ENCODE data around the gene PDGFRA.
"Not testable (repeated sequence)": the region's sequence is repeated elsewhere in the genome, so short reads cannot be mapped to it uniquely, and the experiment has no call there.

The PDGFRA gene

GRCh38 chr4:54228056-54228527 lies 1.0 kb upstream of the PDGFRA start:
- DNase-seq: no peak

- DNase-seq: no peak
Observed at GRCh38 chr4:54228546-54228945, 547 bp upstream of the PDGFRA start.

- DNase-seq: no peak
Observed at GRCh38 chr4:54229631-54230483, 764 bp downstream of the PDGFRA start.

- no peak for DNase-seq
Observed at GRCh38 chr4:54230484-54231418, 1.7 kb downstream of the PDGFRA start.

GRCh38 chr4:54231419-54231767 lies 2.3 kb downstream of the PDGFRA start:
- no peak for DNase-seq

GRCh38 chr4:54231768-54232688 lies 2.9 kb downstream of the PDGFRA start:
- no peak for DNase-seq

GRCh38 chr4:54233277-54233696 lies 4.2 kb downstream of the PDGFRA start:
- DNase-seq: peak; percentile 76

GRCh38 chr4:54233697-54234496 lies 4.8 kb downstream of the PDGFRA start:
- peak; percentile 72 for DNase-seq

- no peak for DNase-seq
Observed at GRCh38 chr4:54234497-54235205, 5.6 kb downstream of the PDGFRA start.

GRCh38 chr4:54236316-54236715 lies 7.2 kb downstream of the PDGFRA start:
- DNase-seq: not testable (repeated sequence)

- DNase-seq: no peak
Observed at GRCh38 chr4:54237770-54238169, 8.7 kb downstream of the PDGFRA start.

GRCh38 chr4:54238389-54238788 lies 9.3 kb downstream of the PDGFRA start:
- DNase-seq: no peak

- not testable (repeated sequence) for DNase-seq
Observed at GRCh38 chr4:54241268-54241823, 12.3 kb downstream of the PDGFRA start.

- DNase-seq: not testable (repeated sequence)
Observed at GRCh38 chr4:54243541-54243940, 14.4 kb downstream of the PDGFRA start.

GRCh38 chr4:54252312-54252711 lies 23.2 kb downstream of the PDGFRA start:
- DNase-seq: not testable (repeated sequence)

- no peak for DNase-seq
Observed at GRCh38 chr4:54254116-54254914, 25.2 kb downstream of the PDGFRA start.

GRCh38 chr4:54254915-54255246 lies 25.8 kb downstream of the PDGFRA start:
- no peak for DNase-seq

- no peak for DNase-seq
Observed at GRCh38 chr4:54255881-54256280, 26.8 kb downstream of the PDGFRA start.

Measured in activated T-cell treated with anti-CD3 and anti-CD28 coated beads, Interleukin-2, amount 50 U/mL, for 1 hour (primary cell).